ENCODE measurements around the gene WDR81.

WDR81 gene

DNA sequence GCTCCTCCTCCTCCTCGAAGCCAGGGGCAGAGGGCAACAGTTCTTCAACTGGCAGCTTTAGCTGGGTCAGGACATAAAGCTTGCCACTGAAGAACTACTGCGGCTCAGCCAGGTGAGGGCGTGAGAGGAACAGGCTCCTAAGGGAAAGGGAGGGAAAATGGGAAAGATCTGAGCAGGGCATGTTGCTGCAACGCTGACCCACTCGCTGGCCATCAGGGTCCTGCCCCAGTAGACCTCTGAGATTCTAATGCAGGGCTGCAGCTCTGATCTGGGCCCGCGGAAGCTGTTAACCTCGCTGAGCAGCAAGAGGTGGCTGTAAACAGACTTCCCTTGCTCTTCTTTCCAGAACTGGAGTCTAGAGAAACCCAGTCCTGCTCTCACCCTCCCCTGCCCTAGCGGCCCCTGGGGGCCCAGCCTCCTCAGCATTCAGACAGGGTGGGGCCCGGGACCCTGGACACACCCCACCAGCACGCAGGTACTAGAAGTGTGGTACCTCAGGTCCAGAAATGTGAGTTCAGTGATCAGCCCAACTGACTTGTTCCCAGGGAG, 10.6 kb upstream of the WDR81 start:
- DNase-seq, result peak; percentile 43

DNA sequence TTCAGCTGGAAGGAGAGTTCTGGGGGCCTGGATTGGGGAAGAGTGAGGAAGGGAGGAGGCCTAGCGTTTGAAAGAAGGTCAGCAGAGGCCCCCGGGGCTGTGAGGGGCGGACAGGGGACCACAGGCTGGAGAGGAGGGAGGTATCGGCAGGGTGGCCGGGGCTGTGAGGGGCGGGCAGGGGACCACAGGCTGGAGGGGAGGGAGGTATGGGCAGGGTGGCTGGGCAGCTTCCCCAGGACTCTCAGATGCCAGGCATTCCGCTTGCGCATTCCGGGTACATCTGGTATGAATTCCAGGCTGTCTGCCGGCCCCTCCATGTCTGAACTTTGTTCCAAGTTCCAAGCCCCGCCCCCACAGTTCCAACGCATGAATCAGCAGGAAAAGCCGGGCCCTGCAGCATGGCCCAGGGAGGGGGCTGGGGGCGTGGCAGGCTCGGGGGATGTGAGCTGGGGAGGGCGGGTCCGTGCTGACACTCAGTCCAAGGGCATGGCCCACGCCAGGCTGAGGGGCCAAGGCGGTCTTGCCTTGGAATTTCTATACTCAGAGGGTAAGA, 10.0 kb upstream of the WDR81 start:
- peak; percentile 95 for DNase-seq

DNA sequence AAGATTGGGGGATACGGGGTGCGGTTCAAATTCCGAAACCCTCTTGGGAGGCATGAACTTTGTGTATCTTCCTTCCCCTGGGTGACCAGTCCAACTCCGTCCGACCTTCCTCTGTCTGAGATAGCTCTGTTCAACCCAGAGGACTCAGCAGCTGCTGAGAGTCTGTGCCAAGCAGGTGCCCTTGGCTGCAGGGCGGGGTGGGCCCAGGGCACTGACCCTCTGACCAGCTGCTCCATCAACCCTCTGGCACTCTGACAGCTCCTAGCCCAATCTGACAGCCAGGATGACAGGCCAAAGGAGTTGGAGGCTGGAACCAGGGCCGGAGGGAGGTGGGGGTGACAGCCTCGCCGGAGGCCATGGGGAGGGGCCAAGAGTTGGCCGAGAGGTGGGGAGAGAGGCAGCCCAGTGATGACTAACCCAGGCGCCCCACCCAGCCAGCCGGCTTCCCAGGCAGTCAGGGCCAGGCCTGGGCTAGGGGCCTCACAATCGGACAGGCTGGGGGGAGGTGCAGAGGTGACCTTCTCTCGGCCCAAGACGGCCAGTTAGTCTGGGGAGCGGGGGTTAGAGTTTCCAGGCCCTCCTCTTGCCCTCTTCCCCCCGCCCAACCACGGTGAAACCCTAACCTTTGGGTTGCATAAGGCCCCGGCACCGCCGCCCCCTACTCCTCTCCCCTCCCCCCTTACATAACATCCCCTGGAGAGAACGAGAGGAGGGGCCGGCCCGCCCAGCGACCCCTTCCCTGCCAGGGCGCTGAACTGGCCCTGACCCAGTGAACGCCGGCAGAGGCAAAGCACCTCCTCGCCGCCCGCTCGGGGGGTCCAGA, 9.3 kb upstream of the WDR81 start:
- peak; percentile 87 for DNase-seq

DNA sequence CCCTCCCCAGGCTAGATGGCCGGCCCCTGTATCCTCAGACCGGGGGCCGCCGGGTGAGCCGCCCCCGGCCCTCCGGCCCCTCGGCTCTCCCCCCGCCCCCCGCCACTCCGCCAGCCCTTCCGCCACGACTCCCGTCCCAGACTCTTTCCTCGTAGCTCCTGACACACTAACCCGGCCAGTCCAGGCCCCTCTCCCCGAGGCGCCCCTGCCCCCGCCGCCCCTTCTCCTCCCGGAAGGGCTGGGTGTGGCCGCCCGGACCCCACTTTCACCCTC, 8.8 kb upstream of the WDR81 start:
- no peak for DNase-seq

DNA sequence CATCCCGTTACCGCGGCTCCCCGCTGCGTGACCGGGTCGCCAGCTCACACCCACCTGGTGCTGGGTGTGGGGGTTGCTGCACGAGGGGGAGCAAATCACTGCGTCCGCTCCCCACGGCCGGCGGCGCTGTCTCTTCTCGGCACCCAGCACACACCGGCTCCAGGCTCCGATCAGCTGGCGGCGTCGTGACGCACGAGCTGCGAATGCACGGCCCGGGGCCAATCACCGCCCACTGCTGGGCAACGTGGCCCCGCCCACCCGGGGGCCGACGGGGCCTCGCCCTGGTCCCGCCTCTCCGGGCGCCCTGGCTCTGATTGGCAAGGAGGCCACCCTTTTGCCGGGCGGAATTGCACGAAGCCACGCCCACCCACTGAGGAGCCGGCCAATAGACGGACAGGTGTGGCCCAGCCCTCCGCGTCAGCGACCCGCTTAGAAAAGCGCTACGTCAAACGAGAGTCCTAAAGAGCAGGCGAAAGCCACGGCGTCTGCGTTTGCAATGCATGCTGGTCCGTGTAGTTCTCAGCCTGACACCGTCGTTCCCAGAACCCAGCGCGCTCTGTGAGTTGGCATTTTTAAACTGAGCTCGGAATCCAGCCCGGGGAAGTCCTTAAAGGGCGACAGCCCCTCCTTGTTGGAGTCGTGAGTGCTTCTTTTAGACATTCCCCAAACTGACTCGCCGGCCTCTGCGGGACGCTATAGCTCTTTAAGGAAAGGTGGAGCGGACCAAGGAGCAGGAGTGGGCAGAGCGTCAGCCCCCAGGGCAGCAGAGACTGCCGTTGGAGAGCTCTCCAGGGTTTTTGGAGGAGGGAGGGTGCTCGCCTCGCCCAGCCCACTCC, 8.2 kb upstream of the WDR81 start:
- DNase-seq, result peak; percentile 100

DNA sequence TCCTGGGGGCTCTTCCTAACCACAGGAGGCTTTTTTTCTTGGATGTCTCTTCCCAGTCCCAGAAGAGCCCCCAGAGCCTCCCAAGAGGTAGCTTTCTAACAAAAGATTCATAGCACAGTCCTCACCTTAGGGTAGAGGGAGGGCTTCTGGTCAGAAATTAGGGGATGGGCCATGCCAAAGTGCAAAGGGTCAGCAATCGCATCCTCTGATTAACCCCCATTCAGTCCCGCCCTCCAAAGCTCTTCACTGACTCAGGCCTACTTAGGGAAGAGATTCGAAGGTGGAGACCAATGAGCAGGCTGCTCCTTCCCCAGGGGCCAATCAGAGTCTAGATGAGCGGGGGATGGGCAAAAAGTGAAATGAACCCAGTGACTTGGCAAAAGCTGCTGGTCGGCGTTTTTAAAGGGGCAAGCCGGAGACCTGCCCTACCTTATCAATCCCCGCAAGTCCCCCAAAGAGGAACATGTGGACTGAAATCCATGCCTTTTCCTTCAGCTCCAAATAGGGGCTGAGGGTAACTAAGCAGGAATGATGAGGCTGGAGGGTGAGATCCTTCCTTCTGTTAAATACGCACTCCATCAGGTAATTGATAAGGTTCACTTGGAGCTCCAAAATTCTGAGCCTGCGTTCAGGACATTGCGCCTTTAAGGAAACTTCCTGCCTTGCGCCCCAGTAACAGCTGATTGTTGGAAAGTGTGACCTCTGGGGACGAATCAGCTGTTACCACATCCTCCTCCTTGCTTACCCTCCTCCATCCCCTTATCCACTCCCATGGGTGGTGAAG, 7.4 kb upstream of the WDR81 start:
- peak; percentile 99 for DNase-seq

DNA sequence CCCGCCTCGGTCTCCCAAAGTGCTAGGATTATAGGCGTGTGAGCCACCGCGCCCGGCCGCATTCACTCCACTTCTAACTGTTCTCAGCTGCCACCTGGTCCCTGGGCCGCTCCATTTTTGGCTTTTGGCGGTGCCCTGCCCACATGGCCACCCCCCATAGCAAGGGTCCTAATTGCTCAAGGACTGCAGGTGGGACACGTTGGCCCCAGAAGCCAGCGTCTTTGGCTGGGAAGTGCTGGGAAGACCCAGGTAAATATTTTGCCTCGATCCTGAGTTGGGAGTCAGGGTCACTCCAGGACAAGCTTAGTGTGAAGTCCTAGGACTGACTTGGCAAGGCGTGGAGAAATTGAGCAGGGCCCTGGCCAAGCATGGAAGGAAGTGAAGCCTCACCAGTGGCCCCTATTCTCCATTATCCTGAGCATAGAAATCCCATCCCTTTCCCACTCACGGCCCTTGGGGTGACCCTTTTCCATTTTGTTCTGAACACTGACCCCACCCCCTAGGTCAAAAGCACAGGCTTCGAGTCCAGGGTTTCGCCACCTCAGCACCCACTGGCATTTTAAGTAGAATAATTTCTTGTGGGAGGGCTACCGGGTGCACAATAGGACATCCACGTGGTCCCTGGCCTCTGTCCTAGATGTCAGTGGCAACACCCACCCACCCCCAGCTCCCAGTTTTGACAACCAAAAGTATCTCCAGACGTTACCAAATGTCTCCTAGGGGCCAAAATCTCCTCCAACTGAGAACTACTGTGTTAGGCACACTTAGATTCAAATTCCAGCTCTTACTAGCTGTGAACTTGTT, 5.9 kb upstream of the WDR81 start:
- DNase-seq, result no peak

DNA sequence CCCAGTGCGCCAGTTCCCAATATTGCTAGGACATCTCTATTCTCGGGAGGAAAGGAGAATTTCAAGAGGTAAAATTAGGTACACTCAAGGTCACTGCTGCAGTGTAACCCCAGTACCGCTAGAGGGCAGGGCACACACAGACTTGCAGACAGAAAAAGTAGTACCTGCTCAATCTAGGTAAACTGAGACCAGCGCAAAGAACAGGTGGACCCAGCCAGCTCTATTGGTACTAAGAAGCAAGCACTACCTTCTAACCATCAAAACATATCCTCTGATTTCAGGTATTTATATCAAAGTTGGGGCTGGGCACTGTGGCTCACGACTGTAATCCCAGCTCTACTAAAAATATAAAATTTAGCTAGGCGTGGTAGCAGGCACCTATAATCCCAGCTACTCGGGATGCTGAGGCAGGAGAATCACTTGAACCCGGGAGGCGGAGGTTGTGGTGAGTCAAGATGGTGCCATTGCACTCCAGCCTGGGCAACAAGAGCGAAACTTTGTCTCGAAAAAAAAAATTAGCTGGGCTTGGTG, 3.6 kb upstream of the WDR81 start:
- peak; percentile 26 for DNase-seq

DNA sequence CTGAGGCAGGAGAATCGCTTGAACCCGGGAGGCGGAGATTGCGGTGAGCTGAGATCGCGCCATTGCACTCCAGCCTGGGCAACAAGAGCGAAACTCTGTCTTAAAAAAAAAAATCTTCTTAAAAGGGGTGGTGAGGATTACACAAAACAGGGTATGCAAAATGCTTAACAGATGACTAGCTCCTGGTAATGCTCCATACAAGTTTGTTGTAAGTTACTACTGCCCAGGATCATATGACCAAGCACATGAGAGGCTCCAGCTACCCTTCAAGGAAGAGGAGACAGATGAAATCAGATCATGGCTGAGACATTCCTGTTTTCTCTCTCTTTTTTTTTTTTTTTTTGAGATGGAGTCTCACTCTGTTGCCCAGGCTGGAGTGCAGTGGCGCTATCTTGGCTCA, 2.5 kb upstream of the WDR81 start:
- DNase-seq, result peak; percentile 71

DNA sequence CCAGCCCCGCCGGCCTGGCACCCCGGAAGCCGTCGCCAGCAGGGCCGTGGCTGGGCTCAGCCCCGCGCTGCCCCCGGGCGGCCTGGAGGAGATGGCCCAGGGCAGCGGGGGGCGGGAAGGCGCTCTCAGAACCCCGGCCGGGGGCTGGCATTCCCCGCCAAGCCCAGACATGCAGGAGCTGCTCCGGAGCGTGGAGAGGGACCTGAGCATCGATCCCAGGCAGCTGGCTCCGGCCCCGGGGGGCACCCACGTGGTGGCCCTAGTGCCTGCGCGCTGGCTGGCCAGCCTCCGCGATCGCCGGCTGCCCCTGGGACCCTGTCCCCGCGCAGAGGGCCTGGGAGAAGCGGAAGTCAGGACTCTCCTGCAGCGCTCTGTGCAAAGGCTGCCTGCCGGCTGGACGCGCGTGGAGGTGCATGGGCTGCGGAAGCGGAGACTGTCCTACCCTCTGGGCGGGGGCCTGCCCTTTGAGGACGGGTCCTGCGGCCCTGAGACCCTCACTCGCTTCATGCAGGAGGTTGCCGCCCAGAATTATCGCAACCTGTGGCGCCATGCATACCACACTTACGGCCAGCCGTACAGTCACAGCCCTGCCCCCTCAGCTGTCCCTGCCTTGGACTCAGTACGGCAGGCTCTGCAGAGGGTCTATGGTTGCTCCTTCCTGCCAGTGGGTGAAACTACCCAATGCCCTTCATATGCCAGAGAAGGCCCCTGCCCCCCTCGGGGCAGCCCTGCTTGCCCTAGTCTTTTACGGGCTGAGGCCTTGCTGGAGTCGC, 551 bp downstream of the WDR81 start:
- DNase-seq, result no peak

DNA sequence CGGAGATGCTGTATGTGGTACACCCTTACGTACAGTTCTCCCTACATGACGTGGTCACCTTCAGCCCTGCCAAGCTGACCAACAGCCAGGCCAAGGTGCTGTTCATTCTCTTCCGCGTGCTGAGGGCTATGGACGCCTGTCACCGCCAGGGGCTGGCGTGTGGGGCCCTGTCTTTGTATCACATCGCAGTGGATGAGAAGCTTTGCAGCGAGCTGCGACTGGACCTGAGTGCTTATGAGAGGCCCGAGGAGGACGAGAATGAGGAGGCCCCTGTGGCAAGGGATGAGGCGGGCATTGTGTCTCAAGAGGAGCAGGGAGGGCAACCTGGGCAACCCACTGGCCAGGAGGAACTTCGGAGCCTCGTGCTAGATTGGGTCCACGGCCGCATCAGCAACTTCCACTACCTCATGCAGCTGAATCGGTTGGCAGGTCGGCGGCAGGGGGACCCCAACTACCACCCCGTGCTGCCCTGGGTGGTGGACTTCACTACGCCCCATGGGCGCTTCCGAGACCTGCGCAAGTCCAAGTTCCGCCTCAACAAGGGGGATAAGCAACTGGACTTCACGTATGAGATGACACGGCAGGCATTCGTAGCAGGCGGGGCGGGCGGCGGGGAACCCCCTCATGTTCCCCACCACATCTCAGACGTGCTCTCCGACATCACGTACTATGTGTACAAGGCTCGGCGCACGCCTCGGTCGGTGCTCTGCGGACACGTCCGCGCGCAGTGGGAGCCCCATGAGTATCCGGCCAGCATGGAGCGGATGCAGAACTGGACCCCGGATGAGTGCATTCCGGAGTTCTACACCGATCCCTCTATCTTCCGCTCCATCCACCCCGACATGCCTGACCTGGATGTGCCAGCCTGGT, 1.4 kb downstream of the WDR81 start:
- no peak for DNase-seq

DNA sequence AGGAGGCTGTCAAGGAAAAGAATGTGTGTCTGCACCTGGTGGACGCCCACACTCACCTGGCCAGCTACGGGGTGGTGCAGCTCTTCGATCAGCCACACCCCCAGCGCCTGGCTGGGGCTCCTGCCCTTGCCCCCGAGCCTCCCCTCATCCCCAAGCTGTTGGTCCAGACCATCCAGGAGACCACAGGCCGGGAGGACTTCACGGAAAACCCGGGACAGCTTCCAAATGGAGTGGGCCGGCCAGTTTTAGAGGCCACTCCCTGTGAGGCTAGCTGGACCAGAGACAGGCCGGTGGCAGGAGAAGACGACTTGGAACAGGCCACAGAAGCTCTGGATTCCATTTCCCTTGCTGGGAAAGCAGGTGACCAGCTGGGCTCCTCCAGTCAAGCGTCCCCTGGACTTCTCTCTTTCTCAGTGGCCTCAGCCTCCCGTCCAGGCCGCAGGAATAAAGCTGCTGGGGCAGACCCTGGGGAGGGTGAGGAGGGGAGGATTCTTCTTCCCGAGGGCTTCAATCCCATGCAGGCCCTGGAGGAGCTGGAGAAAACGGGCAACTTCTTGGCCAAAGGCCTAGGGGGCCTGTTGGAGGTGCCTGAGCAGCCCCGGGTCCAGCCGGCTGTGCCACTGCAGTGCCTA, 2.2 kb downstream of the WDR81 start:
- no peak for DNase-seq

DNA sequence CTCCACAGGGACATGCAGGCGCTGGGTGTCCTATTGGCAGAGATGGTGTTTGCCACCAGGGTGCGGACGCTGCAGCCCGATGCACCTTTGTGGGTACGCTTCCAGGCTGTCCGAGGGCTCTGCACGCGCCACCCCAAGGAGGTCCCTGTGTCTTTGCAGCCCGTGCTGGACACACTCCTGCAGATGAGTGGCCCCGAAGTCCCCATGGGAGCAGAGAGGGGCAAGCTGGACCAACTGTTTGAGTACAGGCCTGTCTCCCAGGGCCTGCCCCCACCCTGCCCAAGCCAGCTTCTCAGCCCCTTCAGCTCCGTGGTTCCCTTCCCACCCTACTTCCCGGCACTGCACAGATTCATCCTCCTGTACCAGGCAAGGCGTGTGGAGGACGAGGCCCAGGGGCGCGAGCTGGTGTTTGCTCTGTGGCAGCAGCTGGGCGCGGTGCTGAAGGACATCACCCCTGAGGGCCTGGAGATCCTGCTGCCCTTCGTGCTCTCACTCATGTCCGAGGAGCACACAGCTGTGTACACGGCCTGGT, 2.8 kb downstream of the WDR81 start:
- no peak for DNase-seq

DNA sequence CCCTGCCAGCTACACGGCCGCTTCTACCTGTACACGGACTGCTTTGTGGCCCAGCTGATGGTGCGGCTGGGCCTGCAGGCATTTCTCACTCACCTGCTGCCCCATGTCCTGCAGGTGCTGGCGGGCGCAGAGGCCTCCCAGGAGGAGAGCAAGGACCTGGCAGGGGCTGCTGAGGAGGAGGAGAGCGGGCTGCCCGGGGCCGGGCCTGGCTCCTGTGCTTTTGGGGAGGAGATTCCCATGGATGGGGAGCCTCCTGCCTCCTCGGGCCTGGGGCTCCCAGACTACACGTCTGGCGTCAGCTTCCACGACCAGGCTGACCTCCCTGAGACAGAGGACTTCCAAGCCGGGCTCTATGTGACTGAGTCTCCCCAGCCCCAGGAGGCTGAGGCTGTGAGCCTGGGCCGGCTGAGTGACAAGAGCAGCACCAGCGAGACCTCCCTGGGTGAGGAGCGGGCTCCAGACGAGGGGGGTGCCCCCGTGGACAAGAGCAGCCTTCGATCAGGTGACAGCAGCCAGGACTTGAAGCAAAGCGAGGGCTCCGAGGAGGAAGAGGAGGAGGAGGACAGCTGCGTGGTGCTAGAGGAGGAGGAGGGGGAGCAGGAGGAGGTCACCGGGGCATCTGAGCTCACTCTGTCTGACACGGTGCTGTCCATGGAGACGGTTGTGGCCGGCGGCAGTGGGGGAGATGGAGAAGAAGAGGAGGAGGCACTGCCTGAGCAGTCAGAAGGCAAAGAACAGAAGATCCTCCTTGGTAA, 3.5 kb downstream of the WDR81 start:
- no peak for DNase-seq

DNA sequence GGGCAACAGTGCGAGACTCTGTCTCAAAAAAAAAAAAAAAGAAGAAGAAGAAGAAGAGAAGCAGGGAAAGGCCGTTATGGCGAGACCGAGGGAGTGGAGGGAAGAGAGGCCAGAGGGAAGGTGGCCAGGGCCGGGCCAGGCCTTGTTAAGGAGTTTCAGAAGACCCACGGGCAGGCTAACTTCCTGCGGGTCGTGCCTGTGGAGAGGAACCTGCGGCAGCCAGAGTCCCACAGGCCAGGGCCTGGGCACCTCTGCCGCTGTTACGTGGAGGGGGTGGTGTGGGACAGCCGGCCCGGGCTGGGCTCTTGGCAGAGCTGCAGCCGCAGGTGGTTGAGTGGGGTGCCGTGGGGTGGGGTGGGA, 5.4 kb downstream of the WDR81 start:
- no peak for DNase-seq

DNA sequence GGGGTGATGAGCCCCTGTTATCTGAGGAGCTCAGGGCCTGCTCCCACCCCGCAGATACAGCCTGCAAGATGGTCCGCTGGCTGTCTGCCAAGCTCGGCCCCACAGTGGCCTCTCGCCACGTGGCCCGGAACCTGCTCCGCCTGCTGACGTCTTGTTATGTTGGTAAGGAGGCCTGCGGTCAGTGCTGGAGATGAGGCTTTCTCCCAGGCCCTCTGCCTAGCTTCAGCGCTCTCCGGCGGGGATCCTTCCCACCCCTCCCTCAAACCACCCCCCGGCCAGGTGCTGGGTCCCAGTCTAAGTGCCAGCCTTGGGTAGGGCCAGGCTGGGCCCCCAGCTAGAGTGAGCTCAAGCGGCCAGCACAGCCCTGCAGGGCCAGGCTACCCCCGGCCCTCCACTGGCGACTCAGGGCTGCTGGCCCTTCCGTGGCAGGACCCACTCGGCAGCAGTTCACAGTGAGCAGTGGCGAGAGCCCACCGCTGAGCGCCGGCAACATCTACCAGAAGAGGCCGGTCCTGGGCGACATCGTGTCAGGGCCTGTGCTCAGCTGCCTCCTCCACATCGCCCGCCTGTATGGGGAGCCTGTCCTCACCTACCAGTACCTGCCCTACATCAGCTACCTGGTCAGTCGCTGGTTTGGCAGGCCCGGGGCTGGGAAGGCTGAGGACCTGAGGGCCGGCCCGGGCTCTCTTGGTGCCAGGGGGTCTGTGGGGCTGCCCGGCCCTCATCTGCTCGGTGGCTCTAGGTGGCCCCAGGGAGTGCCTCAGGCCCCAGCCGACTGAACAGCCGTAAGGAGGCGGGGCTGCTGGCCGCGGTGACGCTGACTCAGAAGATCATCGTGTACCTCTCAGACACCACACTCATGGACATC, 6.1 kb downstream of the WDR81 start:
- DNase-seq, result peak; percentile 82

DNA sequence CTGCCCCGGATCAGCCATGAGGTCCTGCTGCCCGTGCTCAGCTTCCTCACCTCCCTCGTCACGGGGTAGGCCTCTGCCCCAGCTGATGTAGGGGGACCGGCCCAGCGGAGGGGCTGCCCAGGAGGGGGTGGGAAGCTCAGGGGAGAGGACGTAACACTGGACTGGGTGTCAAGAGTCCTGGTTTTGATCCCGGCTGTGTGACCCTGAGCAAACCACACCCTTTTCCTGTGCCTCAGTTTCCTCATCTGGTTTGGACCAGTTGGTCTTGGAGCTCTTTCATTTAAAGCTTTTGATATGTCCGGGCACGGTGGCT, 6.6 kb downstream of the WDR81 start:
- DNase-seq, result no peak
